HL-60 (cell line): ENCODE measurements around the gene COMMD3.

ENCODE experiments used
- GABPA ChIP-seq: IDR thresholded peaks from 2 replicates; pipeline ENCODE4 v1.6.1; 2012; ENCODE audit warnings: low read depth
- POLR2AphosphoS5 ChIP-seq: IDR thresholded peaks from 2 replicates; pipeline ENCODE4 v1.6.1; 2012; ENCODE audit warnings: low read depth
- SPI1 ChIP-seq: IDR thresholded peaks from 2 replicates; pipeline ENCODE4 v1.6.1; 2012; ENCODE audit warnings: low read depth, mild to moderate bottlenecking, borderline replicate concordance
- TF ChIP-seq, protein P1 (sequence below): IDR thresholded peaks from one replicate; pipeline ENCODE4 v1.5.1; 2011; ENCODE audit warnings: low read length, control low read depth, inconsistent platforms; ENCODE audit not compliant: insufficient read depth

DNA sequence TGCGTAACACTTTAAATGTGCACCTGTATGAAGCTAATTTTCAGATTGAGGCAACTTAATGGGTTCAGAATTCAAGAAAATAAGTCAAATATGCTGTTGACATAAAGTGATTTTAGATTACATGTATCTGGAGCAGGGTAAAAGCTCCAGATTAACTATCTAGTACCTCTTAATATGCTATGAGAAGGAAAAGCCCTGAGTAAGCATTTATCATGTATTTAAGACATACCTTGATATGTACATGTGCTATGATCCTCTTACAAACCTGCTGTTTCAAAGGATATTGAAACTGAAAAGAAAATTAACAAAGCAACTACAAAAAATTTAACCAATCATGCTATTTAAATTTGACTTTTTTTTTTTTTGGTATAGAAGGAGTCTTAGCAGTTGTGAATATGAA, 33.6 kb downstream of the COMMD3 start:
- TF ChIP-seq GABPA, result no peak
- TF ChIP-seq, protein P1, sequence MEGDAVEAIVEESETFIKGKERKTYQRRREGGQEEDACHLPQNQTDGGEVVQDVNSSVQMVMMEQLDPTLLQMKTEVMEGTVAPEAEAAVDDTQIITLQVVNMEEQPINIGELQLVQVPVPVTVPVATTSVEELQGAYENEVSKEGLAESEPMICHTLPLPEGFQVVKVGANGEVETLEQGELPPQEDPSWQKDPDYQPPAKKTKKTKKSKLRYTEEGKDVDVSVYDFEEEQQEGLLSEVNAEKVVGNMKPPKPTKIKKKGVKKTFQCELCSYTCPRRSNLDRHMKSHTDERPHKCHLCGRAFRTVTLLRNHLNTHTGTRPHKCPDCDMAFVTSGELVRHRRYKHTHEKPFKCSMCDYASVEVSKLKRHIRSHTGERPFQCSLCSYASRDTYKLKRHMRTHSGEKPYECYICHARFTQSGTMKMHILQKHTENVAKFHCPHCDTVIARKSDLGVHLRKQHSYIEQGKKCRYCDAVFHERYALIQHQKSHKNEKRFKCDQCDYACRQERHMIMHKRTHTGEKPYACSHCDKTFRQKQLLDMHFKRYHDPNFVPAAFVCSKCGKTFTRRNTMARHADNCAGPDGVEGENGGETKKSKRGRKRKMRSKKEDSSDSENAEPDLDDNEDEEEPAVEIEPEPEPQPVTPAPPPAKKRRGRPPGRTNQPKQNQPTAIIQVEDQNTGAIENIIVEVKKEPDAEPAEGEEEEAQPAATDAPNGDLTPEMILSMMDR, result no peak
- TF ChIP-seq POLR2AphosphoS5, result no peak
- TF ChIP-seq SPI1, result no peak
